Esophagus squamous epithelium (tissue), 5 donors: ENCODE results near the gene IGF1R. TPM values are rescaled to one million over a fixed set of nuclear protein-coding genes. Genes with fewer than 3 reads are reported as not detected.

Experiments used
- DNase-seq: peaks from one replicate; lab custom pipeline; 2025; lab: John Stamatoyannopoulos, UW
- H3K27ac ChIP-seq, 4 donors: fragments of 200-600 bp; sonication (generic); one replicate each; pipeline ENCODE4 v1.5.1; 2016 to 2019; ENCODE audit warnings: mild to moderate bottlenecking in 1 of 4
- H3K27me3 ChIP-seq, 4 donors: fragments of 200-600 bp; sonication (generic); 1 replicate in 3 of 4; 2 replicates in 1 of 4; pipeline versions ENCODE4 v1.5.1 to v1.6.0; 2017 to 2021; ENCODE audit warnings: antibody characterized with exemption in 1 of 4
- H3K36me3 ChIP-seq, 3 donors: fragments of 200-600 bp; sonication (generic); one replicate each; pipeline ENCODE4 v1.5.1; 2016 to 2019
- H3K4me1 ChIP-seq, 3 donors: fragments of 200-600 bp; sonication (generic); one replicate each; pipeline ENCODE4 v1.5.1; 2017 to 2019
- H3K4me3 ChIP-seq, 4 donors: fragments of 200-600 bp; sonication (generic); 1 replicate in 3 of 4; 2 replicates in 1 of 4; pipeline ENCODE4 v1.5.1; 2016 to 2019; ENCODE audit warnings: mild to moderate bottlenecking in 2 of 4, moderate library complexity in 1 of 4
- H3K9me3 ChIP-seq, 3 donors: fragments of 200-600 bp; sonication (generic); one replicate each; pipeline ENCODE4 v1.5.1; 2016 to 2019
- POLR2A ChIP-seq, 4 donors: fragments of 450-650 bp; IDR thresholded peaks; one replicate each; pipeline ENCODE4 v1.6.1; 2017; ENCODE audit warnings: antibody characterized with exemption in 4 of 4, mild to moderate bottlenecking in 4 of 4, moderate library complexity in 3 of 4
- WGBS, 2 donors: methylation state at CpG; one replicate each; pipeline ENCODE4 v1.1.5; 2018; 5-methylcytosine and 5-hydroxymethylcytosine counted together
- intact Hi-C: fragments of 100-400 bp; cut with DNase I; formaldehyde crosslinking; loops from one replicate; pipeline ENCODE4 v1.15.0; 2022
- small RNA-seq, 4 donors: library from RNA; depleted of rRNA; stranded (forward); fragments of <200 nt; gene quantifications; one replicate each; pipeline ENCODE3, GENCODE V24; 2016
- total RNA-seq, 4 donors: library from RNA; depleted of rRNA; stranded (reverse); fragments of >200 nt; gene quantifications; one replicate each; pipeline ENCODE4 v1.1.0, GENCODE V29; 2016
- TF ChIP-seq, protein P1 (sequence below), 6 experiments: fragments of 450-650 bp in 4 of 6; fragments of 200-600 bp in 2 of 6; sonication (generic) in 2 of 6; IDR thresholded peaks; one replicate each; pipeline ENCODE4 v1.5.1; 2016 to 2019; ENCODE audit warnings: antibody characterized with exemption in 6 of 6, mild to moderate bottlenecking in 4 of 6, moderate library complexity in 4 of 6
- donor health status: DM: yes; HTN: yes; CAD: no.

IGF1R gene
- total RNA-seq, 4 donors from 2014 or later, result 20.5 to 54.8 (median 40.4) TPM

DNA sequence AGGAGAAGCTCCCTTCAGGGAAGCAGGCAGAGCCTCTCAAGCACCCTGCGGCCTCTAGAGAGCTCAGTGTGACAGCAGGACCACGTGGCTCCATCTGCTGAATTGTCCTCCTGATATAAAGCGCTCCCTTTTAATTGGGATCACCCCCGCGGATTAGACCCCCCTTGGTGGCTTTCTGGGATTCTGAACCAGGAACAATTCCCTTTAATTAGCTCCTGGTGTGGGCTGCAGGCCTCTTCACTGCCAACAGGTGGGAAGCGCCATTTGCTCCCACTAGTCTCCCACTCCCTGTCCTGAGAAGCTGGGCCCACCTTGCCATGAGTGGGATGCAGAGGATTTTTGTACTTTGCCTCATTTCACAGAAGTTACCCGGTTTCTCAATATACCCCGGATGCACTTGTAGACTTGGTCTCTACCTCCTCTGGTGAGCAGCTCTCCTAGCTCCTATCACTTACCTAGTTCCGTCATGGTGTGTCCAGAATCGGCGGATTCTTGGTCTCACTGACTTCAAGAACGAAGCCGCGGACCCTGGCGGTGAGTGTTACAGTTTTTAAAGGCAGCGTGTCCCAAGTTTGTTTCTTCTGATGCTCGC lies 358.7 kb downstream of the IGF1R start:
- H3K36me3 ChIP-seq, result no peaks in the 10 kb centered on the region
- no peak overlapping the region for H3K27ac ChIP-seq
- H3K4me3 ChIP-seq, result no peak overlapping the region
- no peak for DNase-seq
- TF ChIP-seq, protein P1, sequence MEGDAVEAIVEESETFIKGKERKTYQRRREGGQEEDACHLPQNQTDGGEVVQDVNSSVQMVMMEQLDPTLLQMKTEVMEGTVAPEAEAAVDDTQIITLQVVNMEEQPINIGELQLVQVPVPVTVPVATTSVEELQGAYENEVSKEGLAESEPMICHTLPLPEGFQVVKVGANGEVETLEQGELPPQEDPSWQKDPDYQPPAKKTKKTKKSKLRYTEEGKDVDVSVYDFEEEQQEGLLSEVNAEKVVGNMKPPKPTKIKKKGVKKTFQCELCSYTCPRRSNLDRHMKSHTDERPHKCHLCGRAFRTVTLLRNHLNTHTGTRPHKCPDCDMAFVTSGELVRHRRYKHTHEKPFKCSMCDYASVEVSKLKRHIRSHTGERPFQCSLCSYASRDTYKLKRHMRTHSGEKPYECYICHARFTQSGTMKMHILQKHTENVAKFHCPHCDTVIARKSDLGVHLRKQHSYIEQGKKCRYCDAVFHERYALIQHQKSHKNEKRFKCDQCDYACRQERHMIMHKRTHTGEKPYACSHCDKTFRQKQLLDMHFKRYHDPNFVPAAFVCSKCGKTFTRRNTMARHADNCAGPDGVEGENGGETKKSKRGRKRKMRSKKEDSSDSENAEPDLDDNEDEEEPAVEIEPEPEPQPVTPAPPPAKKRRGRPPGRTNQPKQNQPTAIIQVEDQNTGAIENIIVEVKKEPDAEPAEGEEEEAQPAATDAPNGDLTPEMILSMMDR (IDR thresholded peaks at IDR 0.05), result no peak
- no peak for TF ChIP-seq POLR2A (IDR thresholded peaks at IDR 0.05)
- intact Hi-C loops, result no loop called here
- H3K9me3 ChIP-seq, result no peaks in the 10 kb centered on the region
- no peaks in the 10 kb centered on the region for H3K27me3 ChIP-seq
- WGBS, 2 donors, result 91 to 93% methylated on average over 14 to 17 of the region's 17 CpGs
- H3K4me1 ChIP-seq, result peaks cover 0 to 4% (median 0%) of the 10 kb centered on the region in 3 donors

DNA sequence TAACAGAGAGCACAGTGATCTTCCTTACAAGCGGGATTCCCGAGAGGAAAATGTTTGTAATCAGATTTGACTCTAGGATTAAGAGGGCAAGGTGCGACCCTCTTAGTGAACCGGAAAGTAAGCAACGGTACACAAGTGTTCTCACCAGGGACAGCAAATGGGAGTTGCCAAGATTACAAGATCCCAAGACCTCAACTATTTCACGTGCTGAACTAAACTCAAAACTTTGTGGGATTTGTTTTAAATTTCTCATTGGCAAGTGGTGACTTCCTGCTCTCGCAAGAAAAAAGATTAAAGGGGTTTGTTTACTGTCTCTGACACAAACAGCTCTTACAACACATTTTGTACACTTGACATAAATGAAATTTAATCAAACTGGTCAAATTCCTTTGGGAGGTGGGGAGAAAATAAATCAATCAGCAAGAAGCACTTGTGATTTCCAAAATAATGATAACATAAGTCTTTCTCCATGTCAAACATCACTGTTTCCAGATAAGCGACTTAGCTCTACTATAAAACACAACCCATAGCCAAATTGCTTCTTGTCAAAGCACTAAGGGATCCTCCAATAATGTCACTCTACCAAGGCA lies 361.5 kb downstream of the IGF1R start:
- TF ChIP-seq, protein P1 (IDR thresholded peaks at IDR 0.05), result no peak
- TF ChIP-seq POLR2A (IDR thresholded peaks at IDR 0.05), result no peak
- Histone ChIP-seq H3K27ac (peak overlapping the region in 1 of 4 donors; percentile 17), H3K4me3 (no peak overlapping the region), H3K27me3 (peaks cover 0 to 1% (median 0%) of the 10 kb centered on the region in 4 donors), H3K36me3 (no peaks in the 10 kb centered on the region), H3K9me3 (no peaks in the 10 kb centered on the region), H3K4me1 (peaks cover 0 to 12% (median 0%) of the 10 kb centered on the region in 3 donors)
- DNase-seq, result no peak
- WGBS, 2 donors, result 42 to 47% methylated on average over 8 of the region's 8 CpGs
- intact Hi-C loops, result no loop called here

DNA sequence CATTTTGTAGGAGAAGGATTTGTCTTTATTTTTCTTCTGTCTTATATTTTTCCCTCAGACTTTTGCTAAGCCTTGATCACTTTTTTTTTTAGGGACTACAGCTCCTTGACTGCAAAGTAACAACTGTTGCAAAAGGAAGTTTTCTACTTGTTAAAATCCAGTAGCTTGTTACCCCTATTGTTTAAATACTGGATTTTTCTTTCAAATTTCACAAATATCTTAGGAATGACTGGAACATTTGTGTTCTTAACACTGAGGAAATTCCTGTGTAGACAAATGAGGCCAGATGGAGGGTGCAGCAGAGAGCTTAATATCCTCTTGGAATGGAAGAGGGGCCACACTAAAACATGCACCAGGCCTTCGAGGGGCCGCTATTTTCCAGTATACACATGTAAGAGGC lies 362.4 kb downstream of the IGF1R start:
- Histone ChIP-seq H3K27ac (no peak overlapping the region), H3K4me1 (peaks cover 3 to 22% (median 5%) of the 10 kb centered on the region in 3 donors), H3K27me3 (peaks cover 0 to 10% (median 0%) of the 10 kb centered on the region in 4 donors), H3K4me3 (no peak overlapping the region), H3K36me3 (no peaks in the 10 kb centered on the region), H3K9me3 (no peaks in the 10 kb centered on the region)
- DNase-seq, result no peak
- intact Hi-C loops, result no loop called here
- WGBS, 2 donors, result 91 to 92% methylated on average over 2 of the region's 2 CpGs
- TF ChIP-seq, protein P1 (IDR thresholded peaks at IDR 0.05), result no peak
- no peak for TF ChIP-seq POLR2A (IDR thresholded peaks at IDR 0.05)

Small RNA genes within 50 kb of the gene (small RNA-seq; reads per million reads assigned to genes)
- gene MIR4714, result 0 reads per million in 4 donors
